GM19099 (cell line): ENCODE results near the gene KIRREL3.

Experiments
- POLR2A ChIP-seq: IDR thresholded peaks from 3 replicates; pipeline ENCODE4 v1.6.1; 2011; ENCODE audit warnings: low read depth; ENCODE audit not compliant: insufficient read length; ENCODE audit errors: extremely low read depth

The KIRREL3 gene

GRCh38 chr11:126669416-126669815 is 331.2 kb downstream of the KIRREL3 start:
- TF ChIP-seq POLR2A = no peak

GRCh38 chr11:126664643-126665042 is 335.9 kb downstream of the KIRREL3 start:
- TF ChIP-seq POLR2A = no peak

- TF ChIP-seq POLR2A = no peak
These were observed 336.6 kb downstream of the KIRREL3 start for GRCh38 chr11:126663749-126664592.

GRCh38 chr11:126662035-126662790 is 338.4 kb downstream of the KIRREL3 start:
- TF ChIP-seq POLR2A = no peak

GRCh38 chr11:126660761-126661425 is 339.7 kb downstream of the KIRREL3 start:
- TF ChIP-seq POLR2A = no peak

- no peak for TF ChIP-seq POLR2A
These were observed 340.2 kb downstream of the KIRREL3 start for GRCh38 chr11:126660321-126660720.

GRCh38 chr11:126658306-126659056 is 342.1 kb downstream of the KIRREL3 start:
- TF ChIP-seq POLR2A = no peak

- no peak for TF ChIP-seq POLR2A
These were observed 344.8 kb downstream of the KIRREL3 start for GRCh38 chr11:126655807-126656128.

- TF ChIP-seq POLR2A = no peak
These were observed 345.4 kb downstream of the KIRREL3 start for GRCh38 chr11:126654886-126655806.

- no peak for TF ChIP-seq POLR2A
These were observed 347.5 kb downstream of the KIRREL3 start for GRCh38 chr11:126653040-126653439.

GRCh38 chr11:126647735-126648134 is 352.8 kb downstream of the KIRREL3 start:
- TF ChIP-seq POLR2A = no peak

- TF ChIP-seq POLR2A = no peak
These were observed 353.6 kb downstream of the KIRREL3 start for GRCh38 chr11:126646701-126647557.

GRCh38 chr11:126645186-126645585 is 355.4 kb downstream of the KIRREL3 start:
- TF ChIP-seq POLR2A = no peak

GRCh38 chr11:126640186-126640585 is 360.4 kb downstream of the KIRREL3 start:
- TF ChIP-seq POLR2A = no peak

- TF ChIP-seq POLR2A = no peak
These were observed 360.9 kb downstream of the KIRREL3 start for GRCh38 chr11:126639692-126640091.
